NCI-H510A treated with DMSO at 0.1 percent for 48 hours (cell line): Measurements from ENCODE around the gene BAIAP2L1.

ENCODE experiments used
- DNase-seq: peaks from one replicate; lab custom pipeline; 2025; lab: John Stamatoyannopoulos, UW

Gene BAIAP2L1

DNA sequence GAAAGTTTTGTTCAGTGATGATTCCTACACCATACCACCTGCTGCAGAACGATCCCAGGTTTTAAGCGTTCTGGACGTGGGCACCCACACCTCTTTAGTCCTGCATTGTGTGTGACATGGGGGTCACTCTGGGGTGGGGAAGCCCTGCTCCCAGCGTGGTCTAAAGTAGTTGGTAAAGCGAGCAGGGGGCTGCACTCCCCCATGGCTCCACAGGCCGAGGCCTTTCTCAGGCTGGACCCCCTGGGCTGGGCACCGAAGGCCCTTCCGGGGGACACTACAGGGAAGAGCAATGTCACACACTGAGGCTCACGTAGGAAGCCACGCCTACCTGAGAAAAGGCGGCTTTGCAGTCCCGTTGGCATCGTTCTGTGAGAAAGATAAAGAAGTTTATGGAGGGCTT, 107.1 kb downstream of the BAIAP2L1 start:
- no peak for DNase-seq

DNA sequence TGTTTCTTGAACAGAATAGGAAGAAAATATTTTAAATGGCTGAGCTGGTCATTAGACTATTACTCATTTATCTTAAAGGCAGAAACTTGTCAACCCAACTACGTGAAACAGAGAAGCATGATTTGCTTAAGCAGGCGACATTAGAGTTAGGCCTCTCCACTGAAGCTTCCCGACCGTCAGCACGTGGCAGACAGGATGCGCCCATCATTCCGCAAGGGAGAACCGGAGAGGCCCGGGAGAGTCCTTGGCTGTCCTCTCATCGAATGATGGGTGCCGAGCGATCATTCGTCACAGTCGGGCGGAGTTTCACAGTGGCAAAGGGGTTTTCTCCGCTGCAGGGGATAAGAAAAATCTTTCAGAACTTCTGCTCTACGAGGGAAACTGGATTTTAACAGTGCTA, 107.6 kb downstream of the BAIAP2L1 start:
- DNase-seq, result no peak

DNA sequence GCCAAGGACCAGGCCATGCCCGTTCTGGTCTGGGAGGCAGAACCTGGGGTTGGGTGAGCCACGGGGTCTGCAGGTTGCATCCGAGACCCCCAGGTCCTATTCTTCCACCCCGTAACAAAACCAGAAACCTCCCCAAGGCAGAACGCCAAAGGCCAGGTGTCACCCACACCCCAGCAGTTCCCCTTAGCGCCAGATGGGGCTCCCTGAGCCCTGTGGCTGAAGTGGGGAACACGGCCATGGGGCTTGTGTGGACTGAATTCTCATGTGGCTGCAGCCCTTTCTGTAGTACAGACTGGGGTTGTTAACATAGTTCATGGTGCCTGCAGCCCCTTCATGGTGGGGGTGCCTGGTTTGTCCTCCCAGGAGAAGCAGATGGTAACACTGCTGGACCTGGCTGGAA, 109.2 kb downstream of the BAIAP2L1 start:
- DNase-seq, result no peak

DNA sequence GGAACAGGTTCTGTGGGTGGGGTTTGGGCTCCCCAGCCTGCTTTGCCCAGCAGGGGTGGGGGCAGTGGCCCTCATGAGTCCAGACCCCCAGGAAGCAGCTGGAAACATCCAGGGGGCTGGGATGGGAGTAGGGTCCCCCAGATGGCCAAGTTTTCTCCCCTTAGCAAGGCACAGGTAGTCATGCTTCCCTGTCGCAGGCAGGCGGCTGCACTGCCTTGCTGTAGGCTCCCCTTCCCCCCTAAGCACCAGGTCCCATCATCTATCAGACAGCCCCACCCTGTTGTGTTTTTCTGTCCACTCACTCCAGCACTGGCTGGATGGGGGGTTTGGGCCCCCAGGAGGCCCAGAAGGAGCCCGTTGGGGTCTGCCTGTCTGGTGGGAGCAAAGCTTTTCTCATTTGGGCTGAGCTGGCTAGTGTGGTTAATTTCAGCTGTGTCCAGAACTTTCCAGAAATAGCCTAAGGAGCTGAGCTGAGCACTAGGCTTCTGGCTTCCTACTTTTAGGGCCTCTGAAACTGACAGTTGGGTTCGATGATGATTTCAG, 111.5 kb downstream of the BAIAP2L1 start:
- no peak for DNase-seq

DNA sequence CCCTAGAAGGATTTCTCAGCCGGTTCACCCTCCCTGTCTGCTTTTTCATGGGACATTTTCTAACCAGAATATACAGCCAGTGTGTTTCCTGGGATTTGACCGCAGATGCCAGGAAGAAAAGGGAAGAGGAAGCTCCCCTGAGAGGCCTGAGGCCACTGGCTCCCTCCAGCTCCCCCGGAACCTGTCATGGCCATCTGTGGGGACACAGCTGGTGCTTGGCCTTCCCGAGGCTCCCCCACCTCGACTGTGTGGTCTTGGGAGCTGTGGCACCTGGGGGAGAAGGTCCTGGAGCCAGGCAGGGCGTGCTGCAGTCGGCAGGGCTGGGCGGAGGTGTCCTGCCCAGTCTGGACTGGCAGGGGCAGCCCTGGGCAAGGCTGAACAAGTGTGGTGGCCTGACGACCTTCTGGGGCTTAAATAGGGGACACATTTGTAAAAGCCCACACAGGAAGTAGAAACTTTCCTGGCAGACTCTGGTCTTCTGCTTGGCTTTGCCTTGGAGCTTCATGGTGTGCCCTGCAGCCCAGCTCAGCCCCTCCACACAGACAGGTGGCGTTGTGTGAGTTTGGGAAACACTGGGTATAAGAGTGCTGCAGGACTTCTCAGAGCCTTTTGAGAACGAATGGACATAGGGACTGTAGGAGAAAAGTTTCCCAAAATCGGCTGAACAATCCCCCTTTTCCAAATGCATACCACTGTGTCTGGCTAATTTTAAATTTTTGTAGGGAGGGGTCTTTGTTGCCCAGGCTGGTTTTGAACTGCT, 112.6 kb downstream of the BAIAP2L1 start:
- DNase-seq, result no peak

DNA sequence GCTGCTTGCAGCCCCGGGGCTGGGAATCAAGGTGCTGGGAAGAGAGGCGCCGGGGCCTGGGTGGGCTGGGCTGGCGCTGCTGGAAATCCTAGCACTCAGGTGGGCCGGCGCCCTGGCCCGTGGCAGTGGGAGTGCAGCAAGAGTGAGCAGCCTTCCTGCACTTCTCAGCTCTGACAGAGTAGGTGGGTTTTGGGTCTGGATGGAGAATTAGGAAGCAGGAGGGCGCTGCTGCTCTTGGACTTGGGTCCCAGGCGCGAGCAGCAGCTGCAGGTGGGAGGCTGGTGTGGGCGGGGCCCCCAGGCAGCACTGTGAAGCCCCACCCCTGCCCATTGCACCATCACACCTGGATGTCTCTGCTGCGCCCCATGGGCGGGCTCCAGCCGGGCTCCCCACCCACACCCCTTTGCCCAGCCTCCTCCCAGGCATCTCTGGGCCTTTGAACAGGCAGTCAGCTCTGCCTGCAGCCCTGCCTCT, 113.4 kb downstream of the BAIAP2L1 start:
- peak; percentile 47 for DNase-seq

DNA sequence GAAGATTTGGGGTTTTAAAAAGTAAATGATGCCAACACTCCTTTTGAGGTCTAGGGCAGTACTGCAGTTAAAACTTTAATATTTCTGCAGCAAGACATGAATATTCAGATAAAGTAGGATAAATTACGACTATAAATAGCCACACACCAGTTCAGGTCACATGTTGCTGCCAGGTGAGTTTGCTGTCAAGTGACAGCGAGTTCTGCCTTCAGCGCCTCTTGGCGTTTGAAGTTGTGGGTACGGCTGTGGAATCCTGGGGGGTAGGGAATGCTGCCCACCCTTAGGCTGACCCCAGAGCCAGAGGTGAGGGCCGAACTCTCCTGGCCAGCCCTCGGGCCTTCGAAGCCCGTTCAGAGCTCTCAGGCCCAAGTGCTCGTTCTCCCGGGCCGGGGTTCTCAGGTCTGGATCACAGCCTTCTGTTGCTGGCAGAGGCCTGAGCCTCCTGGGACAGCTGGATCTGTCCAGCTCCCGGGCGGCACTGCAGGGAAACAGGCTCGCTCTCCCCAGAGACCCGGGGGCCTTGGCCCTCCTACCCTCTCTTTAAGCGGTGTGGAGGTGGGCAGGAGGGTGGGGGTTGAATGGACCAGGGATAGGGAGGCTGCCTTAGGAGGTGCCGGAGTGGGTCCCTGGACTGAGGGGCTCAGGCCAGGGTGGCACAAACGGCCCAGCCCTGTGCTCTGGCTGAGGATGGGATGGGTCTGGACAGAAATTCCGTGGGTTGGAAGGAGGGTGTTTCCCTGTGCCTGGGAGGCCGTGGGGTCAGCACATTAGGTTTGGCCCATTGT, 114.0 kb downstream of the BAIAP2L1 start:
- DNase-seq, result no peak

DNA sequence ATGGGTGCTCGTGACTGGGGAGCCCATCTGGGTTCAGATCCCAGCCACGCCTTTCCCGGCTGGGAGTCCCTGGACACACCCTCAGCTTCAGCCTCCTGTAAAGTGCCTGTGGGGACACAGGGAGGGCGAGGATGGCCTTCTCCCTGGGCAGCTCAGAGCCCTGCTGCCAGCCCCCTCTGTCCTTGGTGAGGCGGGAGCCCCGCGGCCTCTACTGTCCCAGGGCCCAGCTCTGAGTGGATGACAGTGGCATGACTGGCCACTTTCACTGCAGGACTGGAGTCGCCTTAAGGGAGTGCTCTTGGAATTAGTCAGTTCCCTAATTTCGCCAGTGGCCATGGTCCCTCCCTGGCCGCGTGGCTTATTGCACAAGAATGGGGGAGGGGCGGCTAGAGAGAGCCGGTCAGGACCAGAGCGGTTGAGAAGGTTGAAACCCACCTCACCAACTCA, 114.8 kb downstream of the BAIAP2L1 start:
- no peak for DNase-seq

DNA sequence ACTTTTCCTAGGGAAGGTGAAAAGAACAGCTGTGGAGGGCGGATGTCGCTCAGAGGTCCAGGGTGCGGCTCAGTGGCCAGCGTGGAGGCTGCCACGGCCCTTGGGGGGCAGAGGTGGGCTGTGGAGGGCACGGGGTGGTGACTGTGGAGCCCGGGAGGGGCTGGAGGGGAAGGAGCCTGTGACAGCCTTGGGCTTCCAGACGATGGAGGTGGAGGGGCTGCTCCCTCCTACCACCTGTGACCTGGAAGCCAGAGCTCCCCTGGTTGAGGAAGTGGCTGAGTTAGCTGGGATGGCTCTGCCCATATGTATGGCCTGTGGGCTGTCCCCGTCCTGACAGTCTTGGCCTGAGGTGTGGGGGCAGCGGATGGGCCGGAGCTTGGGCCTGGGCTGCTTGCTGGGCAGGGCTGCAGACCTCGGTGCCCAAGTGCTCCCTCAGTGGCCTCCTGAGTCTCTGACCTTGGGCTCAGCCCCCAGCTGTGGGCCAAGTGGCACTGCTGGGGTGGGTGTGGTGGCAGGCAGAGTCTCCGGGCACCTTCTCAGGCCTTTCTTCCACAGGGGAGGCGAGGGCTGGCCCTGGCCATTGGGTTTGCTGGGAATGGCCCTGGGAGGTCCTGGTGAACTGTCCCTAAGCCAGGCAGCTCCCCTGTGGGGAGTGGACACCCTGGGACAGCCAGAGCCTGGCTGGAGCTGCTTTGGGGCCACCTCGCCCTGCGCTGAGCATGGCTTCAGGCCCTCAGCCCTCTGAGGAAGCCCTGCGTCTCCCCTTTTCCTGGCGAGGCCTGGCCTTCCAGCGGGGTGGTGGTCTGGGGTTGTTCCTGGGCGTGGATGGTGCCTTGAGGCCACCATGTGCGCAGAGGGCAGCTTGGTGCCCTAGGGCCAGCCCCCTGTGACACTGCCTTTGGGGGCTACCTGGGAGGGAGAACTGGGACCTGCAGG, 115.5 kb downstream of the BAIAP2L1 start:
- DNase-seq, result no peak

DNA sequence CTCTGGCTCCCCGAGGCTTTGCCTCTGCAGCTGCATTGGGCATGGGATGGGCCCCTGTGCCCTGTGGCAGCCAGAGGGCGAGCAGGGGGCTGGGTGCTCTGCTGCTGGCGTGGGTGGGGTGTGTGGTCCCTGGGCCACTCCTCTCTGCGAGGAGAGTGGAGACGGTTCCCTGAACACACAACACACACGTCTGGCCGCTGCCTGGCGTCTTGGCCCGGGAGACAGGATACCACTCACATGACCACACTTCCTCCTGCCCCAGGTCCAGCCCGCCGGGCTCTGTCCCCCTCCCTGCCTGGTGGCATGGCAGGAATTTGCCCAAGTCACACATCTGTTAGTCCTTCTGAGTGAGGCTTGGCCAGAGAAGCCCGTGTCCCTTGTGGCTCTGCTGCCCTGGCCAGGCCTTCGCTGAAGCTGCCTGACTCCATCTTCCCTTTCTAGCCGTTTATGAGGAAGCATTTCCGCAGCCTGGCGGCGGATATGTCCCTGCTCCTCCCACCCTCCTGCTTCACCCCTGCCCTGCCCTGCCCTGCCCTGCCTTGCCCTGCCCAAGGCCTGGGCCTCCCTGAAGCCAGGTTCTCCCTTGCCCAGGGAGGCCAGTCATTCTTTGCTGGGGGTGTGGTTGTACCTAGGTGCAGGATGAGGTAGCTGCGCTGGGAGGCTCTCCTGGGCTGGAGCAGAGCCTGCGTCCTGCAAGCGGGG, 116.4 kb downstream of the BAIAP2L1 start:
- DNase-seq, result no peak

DNA sequence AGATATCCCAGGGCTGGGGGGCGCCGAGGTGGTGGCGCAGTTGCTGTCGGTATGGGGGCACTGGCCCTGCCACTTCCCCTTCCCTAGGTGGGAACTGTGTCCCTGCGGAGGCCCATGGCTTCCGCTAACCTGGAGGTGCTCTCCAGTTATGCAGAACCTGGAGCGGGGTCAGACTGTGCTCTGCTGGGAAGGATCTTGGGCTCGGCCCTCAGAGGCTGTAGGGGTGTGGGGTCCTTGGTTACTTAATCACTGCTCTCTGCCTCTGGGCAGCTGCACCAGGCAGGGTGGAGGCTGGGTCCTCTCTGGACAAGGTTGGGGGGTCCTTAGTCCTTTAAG, 117.0 kb downstream of the BAIAP2L1 start:
- DNase-seq, result no peak

DNA sequence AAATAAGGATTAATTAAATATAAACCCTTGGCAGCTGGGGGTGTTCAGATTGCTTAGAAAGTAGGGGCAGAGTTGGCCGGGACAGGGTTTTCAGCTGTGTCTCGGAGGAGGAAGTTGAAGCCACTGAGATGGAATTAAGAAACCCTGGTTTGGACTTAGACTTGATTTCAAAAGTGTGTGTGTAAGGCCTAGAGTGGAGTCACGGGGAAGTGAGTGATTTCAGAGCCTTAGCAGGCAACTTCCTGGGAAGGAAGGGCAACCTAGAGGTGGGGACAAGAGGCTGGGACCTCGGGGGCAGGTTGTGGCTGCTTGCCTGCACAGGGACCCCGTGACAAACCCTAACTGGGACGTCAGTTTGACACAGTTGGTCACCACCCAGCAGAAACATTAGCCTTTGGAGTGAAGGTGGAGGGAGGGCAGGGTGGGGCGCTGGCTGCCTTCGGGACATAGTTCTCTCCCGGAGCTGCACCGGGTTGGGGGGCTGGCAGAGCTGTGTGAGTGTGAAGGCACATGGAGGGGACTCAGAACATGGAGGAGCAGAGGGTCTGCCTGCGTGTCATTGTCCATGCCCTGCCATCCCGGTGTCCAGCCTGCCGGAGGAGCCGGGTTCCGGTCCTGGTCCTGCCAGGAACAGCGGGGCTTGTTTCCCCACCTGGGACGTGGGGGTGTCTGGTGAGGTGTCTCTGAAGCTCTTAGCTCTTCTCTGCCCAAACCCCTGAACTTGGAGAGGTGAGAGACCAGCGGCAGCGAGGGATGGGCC, 117.6 kb downstream of the BAIAP2L1 start:
- no peak for DNase-seq

DNA sequence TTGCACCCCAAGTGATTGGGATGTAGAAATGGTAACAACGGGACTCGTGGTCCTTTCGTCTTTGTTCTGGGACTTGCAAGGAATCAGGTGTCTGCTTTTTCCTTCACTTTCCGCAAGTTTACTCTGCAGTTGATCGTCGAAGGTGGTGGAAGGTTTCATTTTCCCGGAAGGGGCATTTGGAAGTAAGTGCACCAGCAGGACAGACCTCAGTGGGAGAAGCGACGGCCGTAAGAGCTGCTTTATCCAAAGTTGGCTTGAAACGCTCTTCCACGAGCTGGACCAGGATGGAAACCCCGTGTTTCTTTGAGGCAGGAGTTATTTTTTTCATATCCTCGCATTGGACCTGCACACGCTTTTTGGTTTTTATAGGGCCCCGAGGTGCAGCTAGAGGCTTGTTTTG, 118.2 kb downstream of the BAIAP2L1 start:
- DNase-seq, result no peak

DNA sequence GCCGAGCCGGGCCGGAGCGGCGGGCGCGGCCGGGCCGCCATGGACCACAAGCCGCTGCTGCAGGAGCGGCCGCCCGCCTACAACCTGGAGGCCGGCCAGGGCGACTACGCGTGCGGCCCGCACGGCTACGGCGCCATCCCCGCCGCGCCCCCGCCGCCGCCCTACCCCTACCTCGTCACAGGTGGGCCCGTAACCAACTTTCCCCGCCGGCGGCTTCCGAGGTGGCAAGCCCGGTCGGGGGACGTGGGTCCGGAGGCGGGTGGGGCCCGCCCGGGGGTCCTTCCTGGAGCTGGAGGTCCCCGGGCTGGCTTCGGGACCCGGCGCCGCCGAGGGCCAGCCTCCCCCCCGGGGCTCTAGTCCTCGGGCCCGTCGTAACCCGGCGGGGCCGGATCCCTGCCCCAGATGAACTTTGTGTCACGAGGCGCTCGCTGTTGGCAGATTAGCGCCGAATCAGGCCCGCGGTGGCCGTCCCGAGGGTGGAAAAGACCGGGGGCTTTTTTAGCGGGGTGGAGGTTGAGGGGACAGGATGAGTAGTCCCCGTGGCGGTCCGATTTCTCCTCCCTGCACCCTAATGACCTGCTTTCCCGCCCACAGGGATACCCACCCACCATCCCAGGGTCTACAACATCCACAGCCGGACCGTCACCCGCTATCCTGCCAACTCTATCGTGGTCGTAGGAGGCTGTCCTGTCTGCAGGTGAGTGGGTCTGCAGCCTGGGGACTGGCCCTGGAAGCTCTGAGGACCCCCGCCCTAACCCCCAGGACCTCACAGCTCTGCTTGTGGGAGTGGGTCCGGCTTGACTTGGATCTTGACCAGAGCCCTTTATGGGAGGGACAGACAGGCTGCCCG, 118.9 kb downstream of the BAIAP2L1 start:
- no peak for DNase-seq

DNA sequence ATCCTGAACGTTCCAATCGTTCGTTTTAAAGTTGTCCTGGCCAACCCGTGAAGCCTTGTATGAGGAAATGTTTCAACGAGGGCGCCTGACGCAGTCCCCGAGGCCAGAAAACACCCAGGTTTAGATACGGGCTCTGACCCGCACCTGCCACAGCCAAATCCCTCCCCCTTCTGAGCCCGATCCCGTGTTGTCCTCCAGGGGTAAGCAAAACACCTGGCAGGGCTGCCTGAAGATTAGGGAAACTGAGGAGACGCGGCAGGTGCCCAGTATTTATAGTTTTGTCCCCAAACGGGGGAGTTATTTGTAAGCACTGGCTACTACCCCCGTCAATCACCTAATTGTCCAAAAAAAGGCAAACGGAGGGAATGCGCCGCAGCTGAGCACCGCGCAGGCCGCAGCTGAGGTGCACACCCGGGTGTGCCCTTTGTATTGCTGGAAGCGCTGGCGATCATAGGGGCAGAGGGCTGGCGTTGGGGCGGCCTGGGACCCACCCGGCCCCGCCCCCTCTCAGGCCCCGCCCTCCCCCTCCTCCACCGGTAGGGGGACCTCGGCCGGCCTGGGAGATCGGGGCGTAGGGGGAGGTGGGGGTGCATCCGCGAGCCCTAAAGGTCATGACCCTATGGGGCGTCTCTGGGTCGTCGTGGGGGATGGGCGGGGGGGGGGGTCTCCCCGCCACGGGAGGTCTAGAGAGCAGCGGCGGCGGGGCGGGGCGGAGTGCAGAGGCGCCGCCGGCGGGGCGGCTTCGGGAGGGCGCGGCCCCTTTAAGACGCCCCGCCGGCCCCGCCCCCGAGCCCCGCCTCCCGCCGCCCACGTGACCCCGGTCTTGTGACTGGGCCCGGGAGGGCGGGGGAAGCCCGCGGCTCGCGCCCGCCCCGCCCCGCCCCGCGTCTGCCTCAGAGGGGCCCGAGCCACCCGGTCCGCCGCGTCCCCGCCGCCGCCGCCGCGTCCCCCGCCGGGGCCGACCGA, 119.8 kb downstream of the BAIAP2L1 start, which contains the start of gene BRI3:
TSS of gene BRI3 (plus strand) at position 896 of the 966 bp plus-strand sequence. CDS start 110 bp downstream, outside the sequence.
- peak; percentile 65 for DNase-seq

DNA sequence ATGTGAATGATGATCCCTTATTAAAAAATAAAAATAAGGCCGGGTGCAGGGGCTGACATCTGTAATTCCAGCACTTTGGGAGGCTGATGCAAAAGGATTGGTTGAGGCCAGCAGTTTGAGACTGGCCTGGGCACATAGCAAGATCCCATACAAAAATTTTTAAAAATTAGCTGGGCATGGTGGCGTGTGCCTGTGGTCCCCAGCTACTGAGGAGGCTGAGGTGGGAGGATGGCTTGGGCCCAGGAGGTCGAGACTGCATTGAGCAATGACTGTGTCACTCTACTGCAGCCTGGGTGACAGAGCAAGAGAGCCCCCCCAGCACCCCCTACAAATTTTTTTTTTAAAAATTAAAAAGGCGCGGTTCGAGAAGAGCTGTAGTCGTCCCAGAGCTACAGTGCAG, 120.6 kb downstream of the BAIAP2L1 start:
- no peak for DNase-seq

DNA sequence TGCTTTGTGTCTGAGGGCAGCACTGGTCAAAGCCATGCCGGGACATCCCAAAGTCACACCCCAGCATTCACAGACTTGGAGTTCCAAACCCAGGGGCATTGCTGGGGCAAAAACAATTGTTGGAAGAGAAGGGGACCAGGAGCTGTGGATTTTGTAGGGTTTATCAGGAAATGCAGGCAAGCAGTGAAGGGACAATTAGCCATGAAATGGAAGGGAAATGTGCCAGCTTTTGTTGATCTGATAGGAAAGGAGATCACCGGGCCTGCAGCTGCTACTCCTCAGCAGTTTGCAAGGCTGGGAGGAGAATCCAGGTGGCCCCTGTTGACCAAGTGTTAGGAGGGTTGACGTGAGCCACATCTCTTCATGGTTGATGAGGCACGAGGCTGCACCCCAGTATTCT, 122.0 kb downstream of the BAIAP2L1 start:
- peak; percentile 7 for DNase-seq

DNA sequence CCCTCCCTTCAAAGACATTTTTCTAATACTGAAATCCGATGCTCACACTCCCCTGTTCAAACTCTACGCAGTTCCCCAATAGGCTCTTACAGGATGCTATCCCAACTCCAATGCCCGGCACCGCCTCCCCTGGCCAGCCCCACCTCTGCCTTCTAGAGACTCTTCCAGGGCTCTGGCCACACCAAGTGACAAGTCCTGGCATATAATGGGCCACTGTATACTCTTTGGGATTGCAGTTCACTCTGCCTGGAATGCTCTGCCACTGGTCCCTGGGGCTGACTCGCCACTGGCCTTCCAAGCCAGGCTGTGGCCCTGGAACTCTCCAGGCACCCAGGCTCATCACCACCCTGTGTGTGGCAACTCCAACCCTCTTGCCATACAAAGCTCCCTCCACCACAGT, 122.5 kb downstream of the BAIAP2L1 start:
- no peak for DNase-seq
